RWPE2 (cell line): ENCODE results near the gene FOXN3.

Source experiments
- ATAC-seq: fragments of 200-7000 bp; cut with Tn5 transposase; 3 replicates; pipeline ENCODE4 v1.9.1; 2021; ENCODE audit warnings: low read depth
- DNase-seq: peaks from one replicate; pipeline ENCODE4 v3.0.0-alpha.2; 2020; ENCODE audit warnings: low spot score
- H3K27ac ChIP-seq: fragments of 450-650 bp; 2 replicates; pipeline ENCODE4 v1.5.1; 2017; ENCODE audit warnings: mild to moderate bottlenecking; ENCODE audit not compliant: poor library complexity, severe bottlenecking
- H3K27me3 ChIP-seq: fragments of 250-450 bp; sonication (Bioruptor Pico); 2 replicates; pipeline ENCODE4 v1.5.1; 2021; ENCODE audit warnings: mild to moderate bottlenecking, moderate library complexity; ENCODE audit not compliant: insufficient read depth, poor library complexity, severe bottlenecking
- H3K36me3 ChIP-seq: fragments of 250-450 bp; sonication (Bioruptor Pico); 2 replicates; pipeline ENCODE4 v1.5.1; 2020; ENCODE audit warnings: low read depth, mild to moderate bottlenecking, moderate library complexity
- H3K4me1 ChIP-seq: fragments of 250-450 bp; sonication (Bioruptor Pico); 2 replicates; pipeline ENCODE4 v1.5.1; 2021; ENCODE audit warnings: mild to moderate bottlenecking, moderate library complexity; ENCODE audit not compliant: insufficient read depth, poor library complexity, severe bottlenecking
- H3K4me3 ChIP-seq: fragments of 250-450 bp; sonication (Bioruptor Pico); 2 replicates; pipeline ENCODE4 v1.5.1; 2021; ENCODE audit warnings: mild to moderate bottlenecking, moderate library complexity; ENCODE audit not compliant: severe bottlenecking
- H3K9me3 ChIP-seq: fragments of 250-450 bp; sonication (Bioruptor Pico); 2 replicates; pipeline ENCODE4 v1.5.1; 2021; ENCODE audit warnings: mild to moderate bottlenecking, moderate library complexity; ENCODE audit not compliant: severe bottlenecking
- CTCF ChIP-seq: fragments of 450-650 bp; IDR thresholded peaks from one replicate; pipeline ENCODE4 v1.5.1; 2017; ENCODE audit warnings: mild to moderate bottlenecking, moderate library complexity; ENCODE audit not compliant: poor library complexity, severe bottlenecking

Gene FOXN3

DNA sequence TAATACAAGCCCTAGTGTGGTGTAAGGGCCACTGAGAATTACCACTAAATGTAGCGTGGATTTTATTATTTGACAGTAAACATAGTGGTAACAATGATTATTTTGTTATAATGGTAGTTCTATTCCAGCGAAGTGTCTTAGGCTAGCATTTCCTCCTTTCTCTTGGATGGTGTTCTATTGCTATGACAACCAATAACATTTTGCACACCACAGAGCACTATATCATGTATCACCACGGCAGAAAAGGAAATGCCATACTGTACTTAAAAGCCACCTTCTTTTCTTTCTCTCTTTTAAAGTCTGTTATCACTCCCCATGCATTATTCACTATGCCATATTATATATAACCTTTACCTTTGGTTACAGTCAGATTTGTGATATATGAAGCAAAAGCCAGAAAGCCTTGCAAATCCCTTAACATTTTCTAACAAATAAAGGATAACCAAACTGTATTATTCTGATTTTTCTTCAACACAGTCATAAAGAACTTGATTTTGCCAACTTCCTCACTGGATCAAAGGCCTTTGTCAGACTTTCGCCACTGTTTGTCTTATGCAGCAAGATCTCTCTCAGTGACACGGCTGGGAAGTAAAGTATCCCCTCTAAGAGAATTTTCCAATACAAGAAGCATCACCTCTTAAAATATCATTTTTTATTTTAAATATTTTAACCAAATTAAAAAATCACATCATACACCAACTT, 195.8 kb downstream of the FOXN3 start:
- no peak for DNase-seq
- Histone ChIP-seq H3K9me3 (no peaks in the 10 kb centered on the region), H3K27me3 (no peaks in the 10 kb centered on the region), H3K27ac (no peak overlapping the region), H3K36me3 (no peaks in the 10 kb centered on the region), H3K4me3 (no peak overlapping the region), H3K4me1 (no peaks in the 10 kb centered on the region)
- no peak for TF ChIP-seq CTCF
- peak; percentile 70; the same call in 2 of the 3 replicates for ATAC-seq

GRCh38 chr14:89219051-89219450, 198.0 kb downstream of the FOXN3 start:
- Histone ChIP-seq H3K4me1 (peaks cover 6% of the 10 kb centered on the region), H3K27ac (no peak overlapping the region), H3K4me3 (no peak overlapping the region), H3K27me3 (no peaks in the 10 kb centered on the region), H3K36me3 (no peaks in the 10 kb centered on the region), H3K9me3 (no peaks in the 10 kb centered on the region)
- no peak for ATAC-seq
- no peak for TF ChIP-seq CTCF
- no peak for DNase-seq

- no peak for DNase-seq
- ATAC-seq: no peak
- Histone ChIP-seq H3K27me3 (no peaks in the 10 kb centered on the region), H3K36me3 (no peaks in the 10 kb centered on the region), H3K4me3 (no peak overlapping the region), H3K4me1 (peaks cover 6% of the 10 kb centered on the region), H3K9me3 (no peaks in the 10 kb centered on the region), H3K27ac (no peak overlapping the region)
- TF ChIP-seq CTCF: no peak
Measured at GRCh38 chr14:89217891-89218290, 199.1 kb downstream of the FOXN3 start.

- Histone ChIP-seq H3K9me3 (no peaks in the 10 kb centered on the region), H3K4me1 (peaks cover 6% of the 10 kb centered on the region), H3K27me3 (no peaks in the 10 kb centered on the region), H3K27ac (no peak overlapping the region), H3K4me3 (no peak overlapping the region), H3K36me3 (no peaks in the 10 kb centered on the region)
- ATAC-seq: no peak
- DNase-seq: no peak
- TF ChIP-seq CTCF: no peak
Measured at GRCh38 chr14:89215531-89215930, 201.5 kb downstream of the FOXN3 start.

- H3K4me3 ChIP-seq: no peak overlapping the region
- H3K9me3 ChIP-seq: no peaks in the 10 kb centered on the region
- no peak overlapping the region for H3K27ac ChIP-seq
- DNase-seq: no peak
- H3K27me3 ChIP-seq: no peaks in the 10 kb centered on the region
- no peak for TF ChIP-seq CTCF
- no peaks in the 10 kb centered on the region for H3K36me3 ChIP-seq
- peaks cover 6% of the 10 kb centered on the region for H3K4me1 ChIP-seq
- no peak for ATAC-seq
Measured at GRCh38 chr14:89215114-89215513, 201.9 kb downstream of the FOXN3 start.
